Stimulated activated CD8-positive, alpha-beta memory T cell treated with anti-CD3 and anti-CD28 coated beads, Interleukin-7, amount 100 ng/mL, for 48 hours (primary cell): ENCODE results near the gene GBE1.

Experiments used
- DNase-seq, 2 donors: peaks; one replicate each; pipeline ENCODE4 v3.0.0-alpha.2; 2020; ENCODE audit warnings: low read depth in 1 of 2; ENCODE audit errors: extremely low read depth in 1 of 2

GBE1 gene

GRCh38 chr3:81707996-81708395 is 53.4 kb downstream of the GBE1 start:
- no peak for DNase-seq

DNA sequence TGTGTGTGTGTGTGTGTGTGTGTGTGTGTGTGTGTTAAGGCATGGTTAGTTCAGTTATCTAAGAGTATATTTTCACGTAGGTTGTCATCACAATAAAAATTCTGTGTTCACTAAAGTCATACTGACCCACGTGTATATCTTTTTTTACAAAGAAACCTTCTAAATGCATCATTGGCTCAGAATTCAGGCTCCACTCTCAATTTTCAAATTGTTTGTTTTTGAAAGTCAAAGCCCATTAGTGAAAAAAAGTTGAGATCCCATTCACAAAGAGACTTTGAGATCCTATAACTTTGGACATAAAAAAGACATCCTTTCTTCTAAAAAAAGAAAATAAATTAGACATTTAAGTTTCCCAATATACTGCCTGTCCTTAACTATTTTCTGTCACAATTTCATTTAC is 59.3 kb downstream of the GBE1 start:
- DNase-seq: no peak

DNA sequence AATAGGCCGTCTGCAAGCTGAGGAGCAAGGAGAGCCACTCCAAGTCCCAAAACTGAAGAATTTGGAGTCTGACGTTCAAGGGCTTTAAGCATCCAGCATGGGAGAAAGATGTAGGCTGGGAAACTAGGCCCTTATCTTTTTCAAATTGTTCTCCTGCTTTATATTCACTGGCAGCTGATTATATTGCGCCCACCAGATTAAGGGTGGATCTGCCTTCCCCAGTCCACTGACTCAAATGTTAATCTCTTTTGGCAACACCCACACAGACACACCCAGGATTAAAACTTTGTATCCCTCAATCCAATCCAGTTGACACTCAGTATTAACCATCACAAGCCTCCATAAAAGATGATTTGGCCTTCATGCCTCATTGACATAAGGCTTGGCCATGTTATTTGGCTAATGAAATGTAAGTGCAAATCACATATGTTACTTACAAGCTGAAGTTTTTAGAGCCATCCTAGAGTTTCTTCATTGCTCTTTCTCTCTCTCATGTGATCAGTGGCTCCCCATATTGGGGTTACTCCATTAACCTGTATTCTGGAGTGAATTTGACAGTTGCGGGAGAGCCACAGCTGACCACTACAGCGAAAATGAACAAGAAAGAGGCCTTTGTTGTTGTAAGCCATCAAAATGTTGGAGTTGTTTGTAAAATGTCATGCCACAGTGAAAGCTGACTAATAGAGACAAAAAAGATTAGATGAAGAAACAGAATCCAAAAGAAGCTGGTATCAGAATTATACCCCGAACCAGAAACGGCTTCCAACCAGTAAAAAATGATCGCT is 61.7 kb downstream of the GBE1 start:
- no peak for DNase-seq

DNA sequence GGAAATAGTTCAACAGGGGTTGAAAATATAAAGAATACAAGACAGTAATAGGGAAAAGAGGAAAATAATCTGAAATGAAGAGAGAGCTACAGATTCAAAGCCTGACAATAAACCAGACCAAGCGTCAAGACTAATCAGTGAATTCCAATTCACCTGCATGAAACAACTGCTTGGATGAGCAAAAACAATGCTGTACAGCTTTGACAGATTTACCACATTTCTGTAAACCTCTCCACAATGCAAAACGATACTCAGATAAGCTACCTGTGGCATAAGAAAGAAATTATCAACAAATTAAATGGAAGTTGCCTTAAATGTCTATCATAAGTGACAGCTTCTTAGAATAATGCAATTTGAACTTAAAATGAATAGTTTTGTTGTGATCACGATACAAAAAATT is 65.4 kb downstream of the GBE1 start:
- no peak for DNase-seq

- DNase-seq: no peak
These were observed 66.1 kb downstream of the GBE1 start for GRCh38 chr3:81695302-81695701.

DNA sequence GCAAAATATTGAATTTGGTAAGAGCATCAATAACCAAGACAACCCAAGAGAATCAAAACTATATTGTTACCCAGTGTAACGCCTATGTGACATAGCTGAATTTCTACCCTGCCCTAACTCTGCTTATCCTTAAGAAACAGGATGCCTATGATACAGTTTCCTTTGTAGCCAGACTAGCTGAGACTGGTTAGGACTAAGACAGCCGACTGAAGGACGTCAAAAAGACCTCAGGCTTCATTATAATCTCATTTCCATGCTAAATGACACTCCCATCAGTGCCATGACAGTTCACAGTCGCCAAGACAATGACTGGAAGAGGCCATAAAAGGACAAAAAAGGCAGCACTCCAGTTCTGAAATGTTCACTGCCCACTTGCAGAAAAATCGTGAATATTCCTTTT is 66.8 kb downstream of the GBE1 start:
- no peak for DNase-seq

- DNase-seq: no peak
These were observed 68.7 kb downstream of the GBE1 start for GRCh38 chr3:81692766-81693165.

DNA sequence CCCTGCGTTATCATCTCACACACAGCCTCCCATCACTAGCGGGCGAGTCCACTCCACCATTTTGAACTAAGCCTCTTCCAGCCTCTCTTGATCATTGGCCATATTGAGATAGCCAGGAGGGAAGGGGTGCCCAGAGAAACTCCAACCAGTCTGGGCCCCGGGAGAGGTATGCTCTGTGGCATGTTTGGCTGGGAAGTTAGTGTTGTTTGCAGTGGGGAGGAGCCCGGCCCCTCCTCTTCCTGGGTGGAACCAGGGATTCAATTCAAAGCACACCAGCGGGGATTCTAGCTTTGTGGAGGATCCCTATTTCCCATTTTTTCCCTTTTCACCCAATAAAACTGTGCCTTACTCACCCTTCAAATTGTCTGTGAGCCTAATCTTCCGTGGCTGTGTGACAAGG is 71.8 kb downstream of the GBE1 start:
- no peak for DNase-seq

DNA sequence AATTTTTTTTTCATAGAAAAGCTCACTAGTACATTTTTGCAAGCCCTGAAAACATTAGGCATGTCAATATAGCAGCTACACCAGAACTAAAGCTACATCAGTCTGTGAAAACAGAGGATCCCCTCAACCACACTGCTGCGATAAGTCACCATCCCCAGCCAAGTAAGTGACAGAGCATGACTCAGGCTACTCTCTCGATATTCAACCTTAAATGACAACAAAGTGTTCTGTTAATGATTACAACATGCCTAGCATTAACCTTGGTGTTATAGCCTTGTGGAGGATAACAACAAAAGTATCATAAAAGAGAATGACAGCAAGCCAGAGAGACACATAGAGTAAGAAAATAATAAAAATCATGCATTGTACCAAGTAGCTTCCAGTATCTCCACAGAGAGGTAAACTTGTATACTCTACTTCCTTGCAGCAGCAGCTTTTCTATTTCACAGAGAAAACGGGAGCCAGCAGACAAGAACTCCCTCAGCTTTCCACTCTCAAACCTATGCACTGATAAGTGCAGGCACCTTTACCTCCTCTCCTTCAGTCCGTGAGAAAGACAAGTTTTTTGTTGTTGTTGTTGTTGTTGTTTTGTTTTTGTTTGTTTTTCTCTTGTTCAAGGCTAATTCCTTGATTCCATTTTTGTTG is 76.6 kb downstream of the GBE1 start:
- DNase-seq: no peak

GRCh38 chr3:81676706-81677456 is 84.6 kb downstream of the GBE1 start:
- DNase-seq: no peak

DNA sequence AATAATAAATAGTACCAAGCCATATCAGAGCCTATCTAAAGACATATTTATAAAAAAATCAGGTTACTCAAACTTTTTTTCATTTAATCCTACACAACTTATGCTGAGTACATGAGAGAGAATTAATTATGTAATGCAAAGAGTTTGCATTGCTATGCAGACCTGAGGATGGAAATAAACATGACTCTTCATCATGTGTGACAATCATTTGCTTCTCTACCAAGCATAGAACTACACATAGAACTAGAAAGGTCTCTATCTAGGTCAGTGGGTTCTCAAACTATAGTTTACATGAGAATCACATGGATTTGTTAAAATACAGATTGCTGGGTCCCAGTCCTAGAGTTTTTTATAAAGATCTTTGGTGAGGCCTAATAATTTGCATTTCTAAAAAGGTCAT is 86.8 kb downstream of the GBE1 start:
- DNase-seq: no peak

DNA sequence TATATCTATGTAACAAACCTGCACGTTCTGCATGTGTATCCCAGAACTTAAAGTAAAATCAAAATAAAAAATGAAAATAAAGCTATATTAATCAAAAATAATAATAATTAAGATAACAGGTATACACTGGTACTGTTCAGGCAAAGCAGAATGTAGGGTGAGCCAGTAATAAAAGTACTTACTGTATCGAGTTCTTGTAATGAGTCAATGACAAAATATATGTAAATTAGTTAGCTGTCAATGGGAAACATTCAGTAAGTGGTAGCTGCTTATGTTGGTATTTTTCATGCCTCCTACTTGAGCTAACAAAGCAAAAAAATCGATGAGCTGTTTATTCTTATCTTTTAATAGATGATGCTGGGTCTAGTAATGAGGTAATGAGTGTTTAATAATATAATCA is 93.2 kb downstream of the GBE1 start:
- no peak for DNase-seq

DNA sequence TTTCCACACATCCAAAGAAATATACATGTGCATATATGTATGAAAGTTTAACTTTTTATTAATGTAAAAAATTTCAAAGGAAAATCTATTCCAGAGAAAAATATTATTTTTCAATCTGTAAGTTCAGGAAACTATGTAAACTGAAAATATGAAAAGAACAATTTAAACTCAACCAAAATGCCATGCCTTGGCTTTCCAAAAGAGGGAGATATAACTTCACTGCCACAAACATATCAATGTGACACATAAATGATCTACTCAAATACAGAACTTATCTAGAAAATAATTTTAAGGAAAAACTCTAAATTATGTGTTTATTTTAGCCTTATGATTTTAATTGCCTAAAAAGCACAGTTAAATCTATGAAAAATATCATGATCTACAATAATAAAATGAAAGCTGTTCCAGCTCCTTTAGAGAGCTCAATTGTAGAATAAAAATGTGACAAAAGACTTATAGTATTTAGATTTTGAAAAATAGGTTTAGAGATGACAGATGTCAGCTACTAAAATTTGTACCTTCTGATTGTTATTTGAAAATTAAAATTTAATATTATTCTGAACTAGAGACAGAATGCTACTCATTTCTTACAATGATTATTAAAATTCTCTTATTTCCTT is 94.8 kb downstream of the GBE1 start:
- no peak for DNase-seq

GRCh38 chr3:81663114-81663513 is 98.3 kb downstream of the GBE1 start:
- DNase-seq: no peak

DNA sequence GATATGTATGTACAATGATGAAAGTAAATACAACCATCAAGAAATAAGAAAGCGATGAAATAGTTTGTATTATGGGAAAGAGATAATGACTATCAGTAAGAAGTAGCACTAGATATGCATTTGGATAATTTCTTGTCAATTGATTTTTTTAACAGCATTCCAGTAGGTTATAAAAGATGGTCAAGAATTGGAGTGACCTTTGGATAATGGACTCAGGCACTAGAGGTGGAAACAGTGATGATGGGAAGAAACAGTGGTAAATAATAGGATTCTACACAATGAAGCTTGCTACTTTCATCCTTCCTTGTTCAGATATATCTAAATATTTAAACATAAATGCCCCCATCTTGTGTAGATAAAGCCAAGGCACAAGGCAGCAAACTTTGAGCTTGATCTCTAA is 101.4 kb downstream of the GBE1 start:
- DNase-seq: no peak

DNA sequence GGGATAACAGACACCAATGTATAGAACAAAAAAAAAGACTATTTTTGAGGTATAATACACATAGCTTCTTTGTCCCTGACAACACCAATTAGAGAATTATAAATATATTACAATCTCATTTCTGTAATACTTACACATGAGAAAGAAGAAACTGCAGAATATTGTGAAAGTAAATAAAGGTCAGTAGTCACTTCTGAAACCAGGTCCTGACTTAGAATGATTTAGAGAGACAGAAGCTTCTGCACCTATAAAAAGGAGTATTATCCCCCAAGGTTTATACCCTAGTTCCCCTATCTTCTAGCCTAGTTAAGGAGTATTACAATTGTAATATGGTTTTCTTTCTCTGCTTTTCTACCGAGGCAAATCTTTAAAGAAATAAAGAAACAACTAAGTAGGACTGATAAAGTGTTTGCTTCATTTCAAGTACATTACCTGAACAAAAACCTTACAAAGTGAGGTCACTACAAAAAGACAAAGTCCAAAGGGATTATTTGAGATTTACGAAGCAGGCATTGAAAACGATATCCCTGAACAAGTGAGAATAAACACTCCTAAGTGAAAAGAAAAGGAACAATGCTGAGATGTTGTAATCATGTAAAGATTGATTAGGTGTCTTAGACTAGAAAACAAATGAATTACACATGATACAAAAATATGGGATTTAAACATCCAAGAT is 103.0 kb downstream of the GBE1 start:
- no peak for DNase-seq

DNA sequence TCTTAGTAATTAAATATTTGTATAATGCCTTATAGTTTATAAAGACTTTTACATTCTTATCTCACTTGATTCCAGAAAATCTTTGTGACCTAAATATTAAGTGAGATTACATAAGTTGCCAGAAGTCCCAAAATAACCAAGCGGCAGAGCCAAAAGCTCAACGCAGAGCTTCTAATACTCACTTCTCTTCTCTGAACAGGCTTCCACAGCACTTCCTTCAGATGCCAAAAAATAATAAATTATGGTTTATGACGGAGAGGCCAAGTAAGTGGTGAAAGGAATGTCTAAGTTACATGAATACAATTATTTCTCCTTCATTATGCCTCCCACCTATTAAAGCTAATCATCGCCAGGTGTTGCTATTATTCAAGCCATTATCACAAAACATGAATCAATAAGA is 110.3 kb downstream of the GBE1 start:
- no peak for DNase-seq

GRCh38 chr3:81650187-81650586 is 111.3 kb downstream of the GBE1 start:
- no peak for DNase-seq

DNA sequence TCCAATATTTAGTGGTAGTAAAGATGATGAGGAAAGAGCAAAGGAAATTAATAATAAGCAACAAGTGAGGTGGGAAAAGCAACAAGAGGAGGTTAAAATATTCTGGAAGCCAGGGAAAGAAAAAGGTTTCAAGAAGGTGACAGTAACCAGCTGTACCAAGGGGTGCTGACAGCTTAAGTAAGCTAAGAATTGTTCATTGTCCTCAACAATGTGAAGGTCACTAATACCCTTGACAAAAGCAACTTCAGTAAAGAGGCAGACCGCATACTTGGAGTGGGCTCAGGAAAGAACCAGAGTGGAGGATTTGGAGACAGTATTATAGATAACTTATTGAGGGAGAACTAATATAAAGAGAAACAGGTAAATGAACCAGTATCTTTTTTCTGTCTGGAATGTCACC is 116.2 kb downstream of the GBE1 start:
- no peak for DNase-seq

DNA sequence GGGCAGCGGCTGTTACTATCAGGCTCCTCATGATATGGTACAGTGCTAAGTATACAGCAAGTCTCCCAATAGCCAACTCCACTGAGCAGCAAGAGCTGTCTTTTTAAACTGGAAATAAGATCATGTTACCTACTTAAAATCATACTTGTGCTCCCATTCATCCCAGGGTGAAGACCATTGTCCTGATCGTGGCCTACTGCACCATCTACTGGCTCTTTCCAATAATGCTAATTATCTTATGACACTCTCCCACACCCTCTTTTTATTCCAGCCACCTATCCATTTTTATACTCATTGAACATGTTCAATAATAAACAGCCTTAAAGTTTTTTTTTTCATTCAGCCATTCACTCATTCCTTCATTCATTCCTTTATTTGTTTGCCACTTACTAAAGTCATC is 117.7 kb downstream of the GBE1 start:
- no peak for DNase-seq

- DNase-seq: no peak
These were observed 123.0 kb downstream of the GBE1 start for GRCh38 chr3:81638480-81638879.
